Measurements from ENCODE around the gene TLE3. TPM values are rescaled to one million over a fixed set of nuclear protein-coding genes. Genes with fewer than 3 reads are reported as not detected.

TLE3 gene
- total RNA-seq, 4 donors from 2014 or later: 39.1 to 275 (median 71.6) TPM

- no peaks in the 10 kb centered on the region for H3K36me3 ChIP-seq
- TF ChIP-seq CTCF (IDR thresholded peaks at IDR 0.05): no peak
- no peak for TF ChIP-seq POLR2A (IDR thresholded peaks at IDR 0.05)
- H3K4me1 ChIP-seq: peaks cover 2 to 14% of the 10 kb centered on the region in 2 donors
- H3K4me3 ChIP-seq (replicated peaks in 1 of 3): no peak overlapping the region
- whole genome bisulfite sequencing, 2 donors: 68 to 85% methylated on average over 4 of the region's 4 CpGs
- DNase-seq: no peak
- H3K27me3 ChIP-seq: no peaks in the 10 kb centered on the region
- intact Hi-C loops (cut with DNase I): no loop called here
- H3K27ac ChIP-seq: no peak overlapping the region
- H3K9me3 ChIP-seq: no peaks in the 10 kb centered on the region
Observed at GRCh38 chr15:70126362-70126761, 28.6 kb upstream of the TLE3 start.

- Histone ChIP-seq H3K27ac (no peak overlapping the region), H3K36me3 (no peaks in the 10 kb centered on the region), H3K4me3 (replicated peaks in 1 of 3) (no peak overlapping the region), H3K4me1 (peaks cover 9 to 22% of the 10 kb centered on the region in 2 donors), H3K9me3 (no peaks in the 10 kb centered on the region), H3K27me3 (no peaks in the 10 kb centered on the region)
- intact Hi-C loops (cut with DNase I): no loop called here
- TF ChIP-seq POLR2A (IDR thresholded peaks at IDR 0.05) (no peak), CTCF (IDR thresholded peaks at IDR 0.05) (no peak)
- DNase-seq: no peak
- WGBS, 2 donors: 76 to 77% methylated on average over 5 of the region's 5 CpGs
Observed at GRCh38 chr15:70125605-70126004, 27.9 kb upstream of the TLE3 start.

- Histone ChIP-seq H3K4me1 (peaks cover 9 to 31% of the 10 kb centered on the region in 2 donors), H3K27ac (peak overlapping the region in 2 of 3 donors; percentile 47 to 55), H3K9me3 (no peaks in the 10 kb centered on the region), H3K36me3 (no peaks in the 10 kb centered on the region), H3K4me3 (replicated peaks in 1 of 3) (no peak overlapping the region), H3K27me3 (no peaks in the 10 kb centered on the region)
- intact Hi-C loops (cut with DNase I): no loop called here
- peak; percentile 85 to 90 for DNase-seq
- WGBS, 2 donors: 49 to 54% methylated on average over 8 of the region's 8 CpGs
- no peak for TF ChIP-seq CTCF (IDR thresholded peaks at IDR 0.05)
- TF ChIP-seq POLR2A (IDR thresholded peaks at IDR 0.05): no peak
Observed at GRCh38 chr15:70121624-70122302, 24.0 kb upstream of the TLE3 start.

GRCh38 chr15:70120958-70121623, 23.4 kb upstream of the TLE3 start:
- TF ChIP-seq CTCF (IDR thresholded peaks at IDR 0.05) (no peak), POLR2A (IDR thresholded peaks at IDR 0.05) (no peak)
- 78 to 86% methylated on average over 10 of the region's 10 CpGs for WGBS, 2 donors
- DNase-seq: no peak
- H3K36me3 ChIP-seq: no peaks in the 10 kb centered on the region
- no peaks in the 10 kb centered on the region for H3K9me3 ChIP-seq
- H3K27ac ChIP-seq: peak overlapping the region; percentile 30 to 55 (median 47)
- no peak overlapping the region for H3K4me3 ChIP-seq (replicated peaks in 1 of 3)
- H3K27me3 ChIP-seq: no peaks in the 10 kb centered on the region
- intact Hi-C loops (cut with DNase I): no loop called here
- H3K4me1 ChIP-seq: peaks cover 9 to 31% of the 10 kb centered on the region in 2 donors

GRCh38 chr15:70119911-70120508, 22.3 kb upstream of the TLE3 start:
- Histone ChIP-seq H3K4me3 (replicated peaks in 1 of 3) (no peak overlapping the region), H3K27ac (no peak overlapping the region), H3K36me3 (no peaks in the 10 kb centered on the region), H3K4me1 (peaks cover 9 to 31% of the 10 kb centered on the region in 2 donors), H3K27me3 (no peaks in the 10 kb centered on the region), H3K9me3 (no peaks in the 10 kb centered on the region)
- DNase-seq: no peak
- TF ChIP-seq POLR2A (IDR thresholded peaks at IDR 0.05) (no peak), CTCF (IDR thresholded peaks at IDR 0.05) (no peak)
- WGBS, 2 donors: 85 to 100% methylated on average over 3 to 5 of the region's 5 CpGs
- intact Hi-C loops (cut with DNase I): loop anchor here (10.0 kb wide), 1 partner anchor 165 kb away; no protein-coding TSS in a partner anchor
